Transverse colon (tissue), 3 donors: Measurements from ENCODE around the gene ALDH3B2.
"Not testable (repeated sequence)": the region's sequence is repeated elsewhere in the genome, so short reads cannot be mapped to it uniquely, and the experiment has no call there.

Source experiments
- EP300 ChIP-seq: sonication (generic); formaldehyde crosslinking; IDR thresholded peaks from one replicate; pipeline ENCODE4 v1.6.1; 2017; ENCODE audit warnings: antibody characterized with exemption, low read depth
- POLR2A ChIP-seq: fragments of 450-650 bp; IDR thresholded peaks from one replicate; pipeline ENCODE4 v1.6.1; 2016; ENCODE audit warnings: antibody characterized with exemption, mild to moderate bottlenecking, moderate library complexity
- TF ChIP-seq, protein P1 (sequence below), 5 experiments: fragments of 200-600 bp in 3 of 5; fragments of 450-650 bp in 2 of 5; sonication (generic) in 3 of 5; IDR thresholded peaks; 1 replicate in 2 of 5; 2 replicates in 3 of 5; pipeline ENCODE4 v1.5.1; 2016 to 2017; ENCODE audit warnings: antibody characterized with exemption in 5 of 5, inconsistent platforms in 3 of 5, mild to moderate bottlenecking in 2 of 5, moderate library complexity in 1 of 5

DNA sequence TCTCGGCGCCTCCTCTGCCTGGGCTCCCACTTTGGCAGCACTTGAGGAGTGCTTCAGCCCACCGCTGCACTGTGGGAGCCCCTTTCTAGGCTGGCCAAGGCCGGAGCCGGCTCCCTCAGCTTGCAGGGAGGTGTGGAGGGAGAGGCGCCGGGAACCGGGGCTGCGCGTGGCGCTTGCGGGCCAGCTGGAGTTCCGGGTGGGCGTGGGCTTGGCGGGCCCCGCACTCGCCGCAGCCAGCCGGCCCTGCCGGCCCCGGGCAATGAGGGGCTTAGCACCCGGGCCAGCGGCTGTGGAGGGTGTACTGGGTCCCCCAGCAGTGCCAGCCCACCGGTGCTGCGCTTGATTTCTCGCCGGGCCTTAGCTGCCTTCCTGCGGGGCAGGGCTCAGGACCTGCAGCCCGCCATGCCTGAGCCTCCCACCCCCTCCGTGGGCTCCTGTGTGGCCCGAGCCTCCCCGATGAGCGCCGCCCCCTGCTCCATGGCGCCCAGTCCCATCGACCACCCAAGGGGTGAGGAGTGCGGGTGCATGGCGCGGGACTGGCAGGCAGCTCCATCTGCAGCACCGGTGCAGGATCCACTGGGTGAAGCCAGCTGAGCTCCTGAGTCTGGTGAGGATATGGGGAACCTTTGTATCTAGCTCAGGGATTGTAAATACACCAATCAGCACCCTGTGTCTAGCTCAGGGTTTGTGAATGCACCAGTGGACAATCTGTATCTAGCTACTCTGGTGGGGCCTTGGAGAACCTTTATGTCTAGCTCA, 55.3 kb downstream of the ALDH3B2 start:
- TF ChIP-seq, protein P1, sequence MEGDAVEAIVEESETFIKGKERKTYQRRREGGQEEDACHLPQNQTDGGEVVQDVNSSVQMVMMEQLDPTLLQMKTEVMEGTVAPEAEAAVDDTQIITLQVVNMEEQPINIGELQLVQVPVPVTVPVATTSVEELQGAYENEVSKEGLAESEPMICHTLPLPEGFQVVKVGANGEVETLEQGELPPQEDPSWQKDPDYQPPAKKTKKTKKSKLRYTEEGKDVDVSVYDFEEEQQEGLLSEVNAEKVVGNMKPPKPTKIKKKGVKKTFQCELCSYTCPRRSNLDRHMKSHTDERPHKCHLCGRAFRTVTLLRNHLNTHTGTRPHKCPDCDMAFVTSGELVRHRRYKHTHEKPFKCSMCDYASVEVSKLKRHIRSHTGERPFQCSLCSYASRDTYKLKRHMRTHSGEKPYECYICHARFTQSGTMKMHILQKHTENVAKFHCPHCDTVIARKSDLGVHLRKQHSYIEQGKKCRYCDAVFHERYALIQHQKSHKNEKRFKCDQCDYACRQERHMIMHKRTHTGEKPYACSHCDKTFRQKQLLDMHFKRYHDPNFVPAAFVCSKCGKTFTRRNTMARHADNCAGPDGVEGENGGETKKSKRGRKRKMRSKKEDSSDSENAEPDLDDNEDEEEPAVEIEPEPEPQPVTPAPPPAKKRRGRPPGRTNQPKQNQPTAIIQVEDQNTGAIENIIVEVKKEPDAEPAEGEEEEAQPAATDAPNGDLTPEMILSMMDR (IDR thresholded peaks at IDR 0.05), result not testable (repeated sequence)
- not testable (repeated sequence) for TF ChIP-seq POLR2A, EP300
